Mesodermal cell (in vitro differentiated cells): ENCODE data around the gene C1QL1.

Experiments
- H3K27ac ChIP-seq: 2 replicates; pipeline ENCODE4 v1.7.0; 2013; ENCODE audit warnings: mild to moderate bottlenecking, low read depth, low read length, moderate library complexity; ENCODE audit not compliant: severe bottlenecking
- H3K36me3 ChIP-seq: 2 replicates; pipeline ENCODE4 v1.7.1; 2013; ENCODE audit warnings: mild to moderate bottlenecking, low read length, moderate library complexity; ENCODE audit not compliant: control insufficient read depth, insufficient read depth
- H3K4me1 ChIP-seq: one replicate; pipeline ENCODE4 v1.7.1; 2013; ENCODE audit warnings: mild to moderate bottlenecking, low read length; ENCODE audit not compliant: insufficient read depth, control insufficient read depth, poor library complexity, severe bottlenecking
- H3K4me3 ChIP-seq: 2 replicates; pipeline ENCODE4 v1.7.0; 2013; ENCODE audit warnings: low read length, control low read depth, mild to moderate bottlenecking; ENCODE audit not compliant: insufficient read depth, poor library complexity, severe bottlenecking; ENCODE audit errors: extremely low read depth
- H3K9me3 ChIP-seq: 2 replicates; pipeline ENCODE4 v1.7.1; 2013; ENCODE audit warnings: mild to moderate bottlenecking, low read length, moderate library complexity; ENCODE audit not compliant: control insufficient read depth
- WGBS, 2 experiments: methylation state at CpG; one replicate each; pipeline ENCODE4 v1.1.5; 2013; ENCODE audit warnings: missing lambda C conversion rate in 2 of 2; ENCODE audit not compliant: insufficient coverage in 2 of 2; 5-methylcytosine and 5-hydroxymethylcytosine counted together

Gene C1QL1

GRCh38 chr17:44912763-44913544 lies 55.1 kb downstream of the C1QL1 start:
- Histone ChIP-seq H3K4me3 (no peak overlapping the region), H3K9me3 (no peaks in the 10 kb centered on the region), H3K27ac (no peak overlapping the region), H3K36me3 (no peaks in the 10 kb centered on the region), H3K4me1 (peaks cover 17% of the 10 kb centered on the region)
- 88 to 93% methylated on average over 13 to 14 of the region's 14 CpGs for WGBS, 2 experiments

GRCh38 chr17:44911133-44912001 lies 56.7 kb downstream of the C1QL1 start:
- H3K9me3 ChIP-seq: no peaks in the 10 kb centered on the region
- H3K4me1 ChIP-seq: peaks cover 21% of the 10 kb centered on the region
- H3K4me3 ChIP-seq: peak overlapping the region; percentile 23
- H3K36me3 ChIP-seq: no peaks in the 10 kb centered on the region
- H3K27ac ChIP-seq: no peak overlapping the region
- 16 to 17% methylated on average over 52 to 55 of the region's 56 CpGs for WGBS, 2 experiments

GRCh38 chr17:44910231-44911106 lies 57.6 kb downstream of the C1QL1 start:
- H3K27ac ChIP-seq: peak overlapping the region; percentile 49
- 89% methylated on average over 9 to 11 of the region's 13 CpGs for WGBS, 2 experiments
- no peaks in the 10 kb centered on the region for H3K9me3 ChIP-seq
- H3K4me1 ChIP-seq: peaks cover 30% of the 10 kb centered on the region
- no peaks in the 10 kb centered on the region for H3K36me3 ChIP-seq
- H3K4me3 ChIP-seq: no peak overlapping the region
